Astrocyte (in vitro differentiated cells and primary cell): ENCODE measurements around the gene AGTPBP1. TPM values are rescaled to one million over a fixed set of nuclear protein-coding genes. Genes with fewer than 3 reads are reported as not detected.
A peak's percentile ranks its signal among the peaks of the same experiment; 100 is the strongest.

ENCODE experiments used
- DNase-seq: peaks from one replicate; pipeline ENCODE4 v3.0.0-alpha.2; 2010; ENCODE audit warnings: low read depth
- FAIRE-seq: peaks from 2 replicates; lab custom pipeline; 2011; peaks lifted over from hg19 to GRCh38; lab: Jason Lieb, UNC
- H2AFZ ChIP-seq: 2 replicates; pipeline ENCODE4 v1.6.0; 2012; ENCODE audit warnings: low read depth, low read length, inconsistent platforms
- H3K27ac ChIP-seq: 2 replicates; pipeline ENCODE4 v1.5.1; 2011; ENCODE audit warnings: low read depth, low read length, inconsistent platforms
- H3K27me3 ChIP-seq: 2 replicates; pipeline ENCODE4 v1.6.0; 2011; ENCODE audit warnings: low read length, inconsistent platforms; ENCODE audit not compliant: insufficient read depth
- H3K36me3 ChIP-seq: 2 replicates; pipeline ENCODE4 v1.5.1; 2011; ENCODE audit warnings: low read length, inconsistent platforms; ENCODE audit not compliant: insufficient read depth
- H3K4me1 ChIP-seq: 2 replicates; pipeline ENCODE4 v1.5.1; 2011; ENCODE audit warnings: low read length, inconsistent platforms; ENCODE audit not compliant: insufficient read depth
- H3K4me2 ChIP-seq: 2 replicates; pipeline ENCODE4 v1.6.0; 2012; ENCODE audit warnings: low read length, inconsistent platforms
- H3K4me3 ChIP-seq: 2 replicates; pipeline ENCODE4 v1.5.1; 2011; ENCODE audit warnings: low read depth, mild to moderate bottlenecking, low read length, inconsistent platforms; ENCODE audit not compliant: insufficient read depth
- H3K79me2 ChIP-seq: 2 replicates; pipeline ENCODE4 v1.6.0; 2012; ENCODE audit warnings: mild to moderate bottlenecking, low read length, inconsistent platforms; ENCODE audit not compliant: insufficient read depth
- H3K9ac ChIP-seq: 2 replicates; pipeline ENCODE4 v1.6.0; 2012; ENCODE audit warnings: mild to moderate bottlenecking, low read length, inconsistent platforms
- H3K9me3 ChIP-seq: 2 replicates; pipeline ENCODE4 v1.5.1; 2012; ENCODE audit warnings: low read depth, mild to moderate bottlenecking, low read length, inconsistent platforms; ENCODE audit not compliant: insufficient read depth
- H4K20me1 ChIP-seq: 2 replicates; pipeline ENCODE4 v1.6.0; 2012; ENCODE audit warnings: low read length, inconsistent platforms; ENCODE audit not compliant: insufficient read depth
- H3K27ac Mint-ChIP-seq: one replicate; pipeline ENCODE4 v1.8.0; 2021; ENCODE audit warnings: mild to moderate bottlenecking, mixed read lengths; ENCODE audit not compliant: unreplicated experiment
- H3K27me3 Mint-ChIP-seq: one replicate; pipeline ENCODE4 v1.8.0; 2021; ENCODE audit warnings: low read depth, mixed read lengths; ENCODE audit not compliant: unreplicated experiment
- H3K36me3 Mint-ChIP-seq: one replicate; pipeline ENCODE4 v1.8.0; 2021; ENCODE audit warnings: low read depth, mixed read lengths; ENCODE audit not compliant: unreplicated experiment
- H3K4me1 Mint-ChIP-seq: one replicate; pipeline ENCODE4 v1.8.0; 2021; ENCODE audit warnings: low read depth, mixed read lengths; ENCODE audit not compliant: unreplicated experiment
- H3K4me3 Mint-ChIP-seq: one replicate; pipeline ENCODE4 v1.8.0; 2021; ENCODE audit warnings: mild to moderate bottlenecking, moderate library complexity, mixed read lengths; ENCODE audit not compliant: unreplicated experiment
- H3K9me3 Mint-ChIP-seq: one replicate; pipeline ENCODE4 v1.8.0; 2021; ENCODE audit warnings: mild to moderate bottlenecking, mixed read lengths; ENCODE audit not compliant: unreplicated experiment
- EZH2 ChIP-seq: IDR thresholded peaks from 2 replicates; pipeline ENCODE4 v1.6.1; 2012; ENCODE audit warnings: mild to moderate bottlenecking, low read length, inconsistent platforms; ENCODE audit not compliant: insufficient read depth
- total RNA-seq: library from RNA; stranded (reverse); gene quantifications from 2 replicates; pipeline ENCODE4 v1.2.1, GENCODE V29; 2021
- TF ChIP-seq, protein P1 (sequence below): IDR thresholded peaks from 2 replicates; pipeline ENCODE4 v1.5.1; 2011; ENCODE audit warnings: low read depth, mild to moderate bottlenecking, inconsistent platforms, low read length, moderate library complexity; ENCODE audit not compliant: insufficient read depth

AGTPBP1 gene
- total RNA-seq, 1 donor from 2014 or later, result 30.0 TPM

DNA sequence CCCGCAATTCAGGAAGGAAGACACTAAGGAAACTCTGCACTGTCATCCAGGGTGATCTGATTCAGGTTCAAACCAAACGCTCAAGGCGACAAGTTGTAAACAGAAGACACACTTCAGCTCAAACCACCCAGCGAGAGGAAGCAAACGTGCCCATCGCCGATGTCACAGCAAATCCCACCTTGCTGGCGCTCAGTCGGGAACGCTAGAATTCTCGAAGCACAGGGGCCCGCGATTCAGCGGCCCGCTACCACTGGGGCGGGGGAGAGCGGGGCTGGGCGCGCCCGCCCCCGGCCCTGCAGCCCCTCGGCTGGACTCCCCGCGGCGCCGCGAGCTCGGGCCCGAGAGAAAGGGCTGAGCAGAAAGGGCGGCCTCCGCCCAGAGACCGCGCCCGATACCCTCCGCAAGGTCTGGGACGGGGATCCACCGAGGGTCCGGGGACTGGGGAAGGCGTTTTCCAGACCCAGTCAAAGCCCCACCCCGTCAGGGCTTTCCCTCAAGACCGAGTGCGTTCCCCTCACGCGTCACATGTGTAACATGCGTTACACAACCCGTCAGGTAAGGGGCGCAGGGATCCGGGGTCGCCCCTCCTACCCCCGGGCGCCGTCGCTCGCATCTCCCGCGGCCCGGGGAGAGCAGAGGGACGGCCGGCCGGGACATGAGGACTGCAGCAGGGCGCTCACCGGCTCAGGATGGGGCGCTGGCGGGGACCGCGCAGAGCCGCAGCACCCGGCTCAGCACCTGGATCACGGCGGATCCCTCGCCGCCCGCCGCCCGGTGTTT, 469 bp downstream of the AGTPBP1 start:
- no peaks in the 10 kb centered on the region for H3K36me3 ChIP-seq
- no peaks in the 10 kb centered on the region for H3K9me3 ChIP-seq
- no peaks in the 10 kb centered on the region for H3K36me3 Mint-ChIP-seq
- H3K27me3 ChIP-seq, result peaks cover 22% of the 10 kb centered on the region
- DNase-seq, result peak; percentile 8
- H3K27ac ChIP-seq, result peak overlapping the region; percentile 71
- no peaks in the 10 kb centered on the region for H3K27me3 Mint-ChIP-seq
- H2AFZ ChIP-seq, result peak overlapping the region; percentile 96
- H3K4me1 ChIP-seq, result peaks cover 15% of the 10 kb centered on the region
- no peaks in the 10 kb centered on the region for H3K9me3 Mint-ChIP-seq
- H4K20me1 ChIP-seq, result peaks cover 24% of the 10 kb centered on the region
- H3K27ac Mint-ChIP-seq, result peak overlapping the region; percentile 75
- H3K4me3 ChIP-seq, result peak overlapping the region; percentile 87
- peak overlapping the region; percentile 90 for H3K4me2 ChIP-seq
- peak overlapping the region; percentile 89 for H3K9ac ChIP-seq
- TF ChIP-seq EZH2, result no peak
- TF ChIP-seq, protein P1, sequence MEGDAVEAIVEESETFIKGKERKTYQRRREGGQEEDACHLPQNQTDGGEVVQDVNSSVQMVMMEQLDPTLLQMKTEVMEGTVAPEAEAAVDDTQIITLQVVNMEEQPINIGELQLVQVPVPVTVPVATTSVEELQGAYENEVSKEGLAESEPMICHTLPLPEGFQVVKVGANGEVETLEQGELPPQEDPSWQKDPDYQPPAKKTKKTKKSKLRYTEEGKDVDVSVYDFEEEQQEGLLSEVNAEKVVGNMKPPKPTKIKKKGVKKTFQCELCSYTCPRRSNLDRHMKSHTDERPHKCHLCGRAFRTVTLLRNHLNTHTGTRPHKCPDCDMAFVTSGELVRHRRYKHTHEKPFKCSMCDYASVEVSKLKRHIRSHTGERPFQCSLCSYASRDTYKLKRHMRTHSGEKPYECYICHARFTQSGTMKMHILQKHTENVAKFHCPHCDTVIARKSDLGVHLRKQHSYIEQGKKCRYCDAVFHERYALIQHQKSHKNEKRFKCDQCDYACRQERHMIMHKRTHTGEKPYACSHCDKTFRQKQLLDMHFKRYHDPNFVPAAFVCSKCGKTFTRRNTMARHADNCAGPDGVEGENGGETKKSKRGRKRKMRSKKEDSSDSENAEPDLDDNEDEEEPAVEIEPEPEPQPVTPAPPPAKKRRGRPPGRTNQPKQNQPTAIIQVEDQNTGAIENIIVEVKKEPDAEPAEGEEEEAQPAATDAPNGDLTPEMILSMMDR, result no peak
- H3K4me3 Mint-ChIP-seq, result peak overlapping the region; percentile 96
- H3K79me2 ChIP-seq, result peaks cover 22% of the 10 kb centered on the region
- FAIRE-seq, result no peak
- H3K4me1 Mint-ChIP-seq, result peaks cover 7% of the 10 kb centered on the region

DNA sequence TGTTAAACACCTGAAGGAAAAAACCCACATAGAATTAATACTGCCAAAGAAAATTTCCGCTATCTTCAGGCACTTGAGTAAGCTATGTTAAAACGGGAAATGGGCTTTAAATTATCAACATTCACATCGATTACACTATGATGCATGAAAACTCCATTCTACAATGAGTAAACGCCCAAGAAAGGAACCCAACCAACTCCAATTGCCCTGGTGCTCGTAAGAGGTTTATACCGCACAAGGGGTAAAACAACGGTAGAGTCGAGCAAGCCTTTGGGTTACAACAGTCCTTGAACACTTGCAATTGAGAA, 1.0 kb downstream of the AGTPBP1 start:
- Histone ChIP-seq H4K20me1 (peaks cover 24% of the 10 kb centered on the region), H3K27ac (no peak overlapping the region), H3K9me3 (no peaks in the 10 kb centered on the region), H3K4me2 (peak overlapping the region; percentile 90), H3K27me3 (peaks cover 18% of the 10 kb centered on the region), H2AFZ (peak overlapping the region; percentile 96), H3K36me3 (no peaks in the 10 kb centered on the region), H3K79me2 (peaks cover 22% of the 10 kb centered on the region), H3K4me3 (peak overlapping the region; percentile 87), H3K9ac (peak overlapping the region; percentile 89), H3K4me1 (peaks cover 15% of the 10 kb centered on the region)
- FAIRE-seq (no peak), DNase-seq (peak; percentile 1)
- H3K4me3 Mint-ChIP-seq, result peak overlapping the region; percentile 96
- no peaks in the 10 kb centered on the region for H3K27me3 Mint-ChIP-seq
- TF ChIP-seq, protein P1, result no peak
- no peak for TF ChIP-seq EZH2
- no peaks in the 10 kb centered on the region for H3K36me3 Mint-ChIP-seq
- no peaks in the 10 kb centered on the region for H3K9me3 Mint-ChIP-seq
- peaks cover 7% of the 10 kb centered on the region for H3K4me1 Mint-ChIP-seq
- H3K27ac Mint-ChIP-seq, result peak overlapping the region; percentile 75

GRCh38 chr9:85738509-85738908, 3.2 kb downstream of the AGTPBP1 start:
- H3K36me3 ChIP-seq, result no peaks in the 10 kb centered on the region
- no peak for DNase-seq
- Mint-ChIP-seq H3K4me1 (peaks cover 6% of the 10 kb centered on the region), H3K27me3 (no peaks in the 10 kb centered on the region), H3K36me3 (no peaks in the 10 kb centered on the region), H3K9me3 (no peaks in the 10 kb centered on the region), H3K27ac (no peak overlapping the region), H3K4me3 (no peak overlapping the region)
- FAIRE-seq, result no peak
- no peak overlapping the region for H2AFZ ChIP-seq
- H4K20me1 ChIP-seq, result peaks cover 24% of the 10 kb centered on the region
- no peak for TF ChIP-seq EZH2
- TF ChIP-seq, protein P1, result no peak
- no peaks in the 10 kb centered on the region for H3K27me3 ChIP-seq
- no peaks in the 10 kb centered on the region for H3K9me3 ChIP-seq
- H3K79me2 ChIP-seq, result peaks cover 29% of the 10 kb centered on the region
- H3K9ac ChIP-seq, result no peak overlapping the region
- H3K4me2 ChIP-seq, result no peak overlapping the region
- no peak overlapping the region for H3K4me3 ChIP-seq
- H3K4me1 ChIP-seq, result peaks cover 10% of the 10 kb centered on the region
- no peak overlapping the region for H3K27ac ChIP-seq
